ENCODE results near the gene GSAP.

GSAP gene

DNA sequence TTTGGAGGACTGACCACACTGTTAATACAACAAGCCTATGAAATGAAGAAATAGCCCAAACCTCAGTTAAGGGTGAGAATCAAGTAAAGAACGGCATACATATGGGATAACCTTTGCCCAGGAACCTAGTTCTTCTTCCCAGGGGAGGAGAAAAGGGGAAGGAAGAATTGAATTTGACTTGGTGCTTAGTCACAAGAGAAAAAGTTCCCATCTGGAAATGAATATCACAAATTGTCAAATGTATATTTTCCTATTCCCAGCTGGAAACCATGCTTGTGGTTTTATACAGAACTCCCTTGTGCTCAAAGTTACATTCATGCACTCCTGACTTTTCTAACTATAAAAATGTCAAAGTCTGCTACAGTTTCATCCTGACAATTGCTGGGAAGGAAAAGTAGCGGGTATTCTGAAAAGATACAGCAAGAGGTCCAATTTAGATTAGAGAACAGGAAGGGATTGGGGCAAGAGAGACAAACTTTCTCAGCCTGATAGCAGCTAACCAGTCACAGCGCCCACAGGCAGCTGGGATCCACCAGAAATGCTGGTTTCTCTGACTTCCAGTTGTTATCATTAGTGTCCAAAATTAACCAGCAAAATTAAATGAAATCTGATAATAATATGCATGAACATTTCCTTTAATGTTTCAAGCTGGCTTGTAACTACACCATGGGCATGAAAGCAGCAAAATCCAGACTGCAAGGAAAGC is 18.6 kb upstream of the GSAP start:
- DNase-seq (ENCODE audit: low spot score): no peak

DNA sequence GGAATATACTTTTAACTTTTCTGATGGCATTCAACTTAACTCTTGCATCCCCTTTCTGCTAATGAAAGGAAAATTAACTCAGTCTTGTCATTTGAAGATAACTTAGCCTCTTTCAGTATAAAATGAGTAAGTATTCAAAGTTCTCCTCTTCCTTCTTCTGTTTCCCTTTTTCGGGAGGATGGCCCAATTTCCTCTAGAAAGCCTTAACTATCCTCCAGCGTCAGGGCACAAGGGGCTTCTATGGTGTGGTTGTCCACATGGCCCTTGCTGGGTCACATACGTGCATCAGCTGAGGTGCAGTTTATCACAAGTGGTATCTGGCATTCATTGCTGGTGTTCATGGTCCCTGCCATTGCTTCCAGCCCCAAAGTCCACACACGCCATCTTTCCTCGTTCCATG is 17.8 kb upstream of the GSAP start:
- no peak for DNase-seq (ENCODE audit: low spot score)

DNA sequence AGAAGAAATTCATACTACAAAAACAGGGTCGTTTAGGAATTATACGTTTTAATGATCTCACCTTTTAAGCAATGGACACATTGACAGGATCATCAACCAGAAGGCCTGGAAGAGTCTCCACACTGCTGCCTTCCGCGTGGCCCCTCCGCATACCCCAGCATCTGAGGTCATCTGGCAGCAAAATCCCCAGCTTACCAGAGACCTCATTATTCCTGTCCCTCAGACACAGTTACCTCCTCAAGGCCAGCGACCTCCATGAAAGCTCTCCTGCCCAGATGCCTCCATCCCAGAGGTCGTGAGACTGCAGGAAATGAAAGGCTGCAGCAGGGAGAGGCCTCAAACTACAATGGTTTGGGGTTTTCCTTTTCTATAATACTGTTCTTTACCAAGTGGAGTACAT is 14.8 kb upstream of the GSAP start:
- no peak for DNase-seq (ENCODE audit: low spot score)

DNA sequence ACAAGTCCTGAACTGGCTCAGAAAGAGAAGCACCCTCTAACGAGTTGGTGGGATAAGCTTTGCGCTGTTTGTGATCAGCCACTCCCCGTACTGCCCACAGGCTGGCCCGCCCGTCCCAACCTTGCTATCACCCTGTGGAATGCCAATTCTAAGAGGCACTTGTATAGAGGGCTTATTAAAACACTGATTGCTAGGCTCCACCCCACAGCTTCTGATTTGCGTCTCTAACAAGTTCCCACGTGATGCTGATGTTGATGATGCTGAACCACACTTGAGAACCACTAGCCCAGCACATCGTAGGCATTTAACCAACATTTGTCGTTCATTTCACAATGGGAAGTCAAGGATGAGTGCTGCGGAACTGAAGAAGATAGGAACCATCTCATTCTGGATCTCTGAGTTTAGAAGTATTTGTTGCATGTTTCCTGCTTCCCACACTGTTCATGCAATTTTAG is 12.7 kb upstream of the GSAP start:
- DNase-seq (ENCODE audit: low spot score): peak; percentile 82

DNA sequence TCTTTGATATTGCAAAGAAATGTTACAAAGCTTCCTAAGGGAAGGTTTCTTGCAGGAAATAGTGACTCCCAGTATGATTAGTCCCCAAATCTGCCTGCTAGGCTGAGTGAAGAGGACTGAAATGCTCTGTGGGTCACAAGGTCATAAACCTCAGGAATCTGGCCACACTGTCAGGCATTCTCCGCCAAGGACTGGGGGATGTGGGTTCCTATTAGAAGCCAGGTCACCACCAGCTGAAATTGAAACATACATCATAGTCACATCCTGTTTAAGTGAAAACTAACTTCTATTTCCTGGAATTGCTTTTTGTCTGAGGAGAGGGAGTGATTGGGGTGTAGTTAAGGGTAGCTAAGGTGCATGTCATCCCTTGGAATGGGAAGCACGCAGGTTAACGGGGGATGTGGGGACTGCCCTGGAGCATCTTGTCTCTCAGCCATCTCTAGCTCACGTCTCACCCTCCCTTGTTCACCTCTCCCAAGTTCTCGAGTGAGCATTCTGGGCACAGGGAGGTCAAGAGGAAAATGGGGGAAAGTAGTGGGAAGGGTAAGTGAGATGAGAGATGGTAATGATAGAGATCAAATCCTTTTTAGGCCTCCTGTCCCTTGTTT is 12.0 kb upstream of the GSAP start:
- peak; percentile 67 for DNase-seq (ENCODE audit: low spot score)

DNA sequence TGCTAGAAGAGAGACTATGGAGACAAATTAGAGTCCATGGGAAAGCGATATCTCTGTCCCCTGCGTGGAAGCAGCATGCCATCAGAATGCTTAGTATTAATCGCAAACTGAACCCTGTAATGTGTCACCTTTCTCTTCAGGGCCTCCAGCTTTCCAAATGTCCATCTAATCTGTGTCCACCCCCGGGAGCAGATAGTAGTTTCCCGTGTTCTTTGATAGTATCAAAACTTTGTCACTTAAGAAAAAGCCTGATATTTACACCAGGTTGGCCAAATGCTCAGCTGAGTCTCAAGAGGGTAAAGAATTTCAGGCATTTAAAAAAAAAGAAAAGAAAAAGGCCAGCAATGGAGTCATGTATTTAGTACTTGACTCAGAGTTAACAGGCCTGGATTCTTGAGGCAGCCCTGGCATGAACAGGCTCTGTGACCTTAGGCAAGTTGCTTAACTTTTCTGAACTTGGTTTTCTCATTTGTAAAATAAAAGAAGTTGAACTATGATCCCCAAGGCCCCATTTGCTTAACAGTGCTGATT is 10.4 kb upstream of the GSAP start:
- no peak for DNase-seq (ENCODE audit: low spot score)

DNA sequence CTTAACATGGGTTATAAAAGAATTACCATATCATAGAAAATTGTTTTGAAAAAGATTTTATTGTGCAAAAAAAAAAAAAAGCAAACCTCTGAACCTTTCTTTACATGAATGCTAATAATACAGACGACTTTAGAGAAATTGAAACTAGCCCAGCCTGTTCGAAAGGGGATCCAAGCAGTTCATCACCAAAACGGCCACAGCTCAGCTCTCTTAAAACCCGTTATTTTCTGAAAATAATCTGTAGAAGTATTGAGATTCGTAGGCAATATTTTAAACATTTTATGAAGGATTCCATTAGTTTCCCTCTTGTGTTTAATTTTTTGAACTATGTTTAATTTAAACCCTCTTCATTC is 9.9 kb upstream of the GSAP start:
- no peak for DNase-seq (ENCODE audit: low spot score)

DNA sequence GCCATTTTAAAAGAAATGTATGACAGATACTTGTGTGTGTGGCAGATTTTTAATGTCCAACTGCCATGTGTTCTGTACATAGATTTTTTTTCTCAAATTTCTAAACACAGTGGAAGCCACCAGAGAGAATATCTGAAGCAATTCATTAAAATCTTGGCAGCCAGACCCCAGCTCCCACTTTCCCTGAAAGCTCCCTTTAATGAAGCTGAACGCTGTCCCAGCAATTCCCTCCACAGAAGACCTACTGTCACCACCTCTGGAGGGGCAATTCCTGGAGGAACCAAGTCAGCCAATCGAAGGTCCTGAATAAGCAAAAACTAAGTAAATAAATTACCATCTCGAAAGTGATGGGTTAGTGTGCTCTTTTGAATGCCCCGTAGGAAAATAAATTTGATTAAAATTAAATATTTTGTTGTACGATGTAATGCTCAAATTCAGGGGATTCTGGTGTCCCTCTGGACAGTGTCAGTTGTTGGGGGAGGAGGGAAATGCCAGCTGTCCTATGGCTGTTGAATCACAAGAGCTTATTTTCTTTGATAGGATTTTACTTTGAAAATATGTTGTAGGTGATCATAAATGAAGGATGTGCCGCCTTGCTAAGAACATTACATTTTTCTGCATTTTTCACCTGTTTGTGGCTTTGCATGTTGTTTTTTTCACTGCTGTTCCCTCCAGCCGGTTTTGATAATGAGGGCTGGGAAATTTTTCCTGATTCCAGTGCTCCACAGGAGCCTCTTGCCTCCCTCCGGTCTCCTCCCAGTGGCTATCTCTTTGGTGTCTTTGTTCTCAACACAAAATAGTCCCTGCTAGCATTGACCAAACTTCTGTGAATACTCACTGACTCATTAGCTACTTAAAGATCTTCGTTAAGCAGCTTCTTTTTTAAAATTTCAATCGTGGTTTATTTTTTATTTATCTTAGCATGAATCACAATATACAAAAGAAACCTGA is 9.2 kb upstream of the GSAP start:
- peak; percentile 91 for DNase-seq (ENCODE audit: low spot score)

DNA sequence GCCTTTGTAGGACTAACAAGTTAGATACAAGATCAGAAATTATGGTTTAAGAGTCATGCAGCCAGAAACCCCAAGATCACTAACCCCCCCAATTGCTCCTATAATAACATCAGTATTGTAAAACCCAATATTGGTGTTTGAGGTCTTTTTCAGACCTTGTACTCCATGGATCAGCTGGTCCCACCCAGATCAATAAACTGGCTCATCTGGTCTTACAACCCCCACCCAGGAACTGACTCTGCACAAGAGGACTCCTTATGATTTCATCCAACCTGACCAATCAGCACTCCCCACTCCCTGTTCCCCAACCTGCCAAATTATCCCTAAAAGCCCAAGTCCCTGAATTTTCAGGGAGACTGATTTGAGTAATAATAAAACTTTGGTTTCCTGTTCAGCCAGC is 6.4 kb upstream of the GSAP start:
- DNase-seq (ENCODE audit: low spot score): no peak

DNA sequence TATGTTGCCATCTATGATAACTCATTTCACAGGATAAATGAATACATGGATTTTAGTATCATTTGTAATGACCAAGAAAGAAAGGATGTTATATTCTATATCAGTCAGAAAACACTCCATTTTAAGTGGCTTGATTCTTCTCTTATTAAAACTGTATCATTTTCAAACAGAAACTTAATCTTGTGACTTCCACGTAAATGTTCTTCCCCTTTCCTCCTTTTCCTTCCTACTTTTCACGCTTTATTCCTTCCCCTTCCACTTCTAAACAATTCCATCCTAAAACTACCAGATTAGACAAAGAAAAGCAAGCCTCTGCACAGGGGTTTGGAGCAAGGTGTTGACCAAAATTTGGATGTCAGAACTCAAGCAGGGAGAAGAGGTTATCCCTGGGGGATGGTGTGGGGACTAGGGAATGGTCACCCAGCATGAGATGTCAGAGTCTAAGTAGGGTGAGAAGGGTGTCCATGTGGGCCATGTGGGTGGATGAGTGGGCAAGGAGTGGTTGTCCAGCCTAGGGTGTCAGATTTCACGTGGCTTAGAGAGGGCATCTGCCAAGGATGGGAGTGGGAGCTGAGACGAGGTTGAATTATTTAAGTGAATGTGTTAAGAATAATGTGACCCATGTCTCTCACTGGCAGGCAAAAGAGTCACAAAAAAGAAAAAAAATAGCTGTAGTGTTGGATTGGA is 5.0 kb upstream of the GSAP start:
- DNase-seq (ENCODE audit: low spot score): no peak

DNA sequence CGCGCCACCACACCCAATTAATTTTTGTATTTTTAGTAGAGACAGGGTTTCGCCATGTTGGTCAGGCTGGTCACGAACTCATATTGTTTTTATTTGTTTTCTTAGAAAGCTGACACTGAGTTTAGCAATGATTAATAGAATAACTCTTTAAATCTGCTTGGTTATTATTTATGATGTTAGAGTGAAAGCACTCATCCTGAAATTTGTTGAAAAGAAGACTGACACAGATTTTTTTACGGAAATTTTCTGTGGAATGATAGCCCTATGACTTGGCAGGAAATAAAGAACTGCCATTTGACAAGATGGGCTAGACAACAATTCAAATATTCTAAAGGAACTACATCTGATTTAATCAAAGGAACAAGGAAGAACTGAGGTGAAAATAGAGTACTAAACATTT is 4.3 kb upstream of the GSAP start:
- DNase-seq (ENCODE audit: low spot score): no peak

DNA sequence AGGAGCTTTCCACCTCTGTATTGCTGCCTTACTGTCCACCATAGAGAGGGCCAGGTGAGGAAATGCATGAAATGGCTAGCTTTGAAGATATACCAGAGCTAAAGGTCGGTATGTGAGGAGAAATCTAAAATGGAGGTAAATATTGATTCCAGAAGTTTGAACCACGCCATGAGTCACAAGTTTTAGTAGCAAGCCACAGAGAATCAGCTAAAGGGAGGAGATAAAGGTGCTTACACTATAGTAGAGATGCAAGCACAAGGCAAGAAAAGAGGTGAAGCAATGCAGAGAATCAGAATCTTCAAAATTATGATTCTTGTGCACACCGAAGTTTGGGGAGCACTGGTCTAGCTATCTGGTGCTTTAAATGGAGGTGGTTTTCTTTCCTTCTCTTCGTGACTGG is 3.0 kb upstream of the GSAP start:
- no peak for DNase-seq (ENCODE audit: low spot score)

DNA sequence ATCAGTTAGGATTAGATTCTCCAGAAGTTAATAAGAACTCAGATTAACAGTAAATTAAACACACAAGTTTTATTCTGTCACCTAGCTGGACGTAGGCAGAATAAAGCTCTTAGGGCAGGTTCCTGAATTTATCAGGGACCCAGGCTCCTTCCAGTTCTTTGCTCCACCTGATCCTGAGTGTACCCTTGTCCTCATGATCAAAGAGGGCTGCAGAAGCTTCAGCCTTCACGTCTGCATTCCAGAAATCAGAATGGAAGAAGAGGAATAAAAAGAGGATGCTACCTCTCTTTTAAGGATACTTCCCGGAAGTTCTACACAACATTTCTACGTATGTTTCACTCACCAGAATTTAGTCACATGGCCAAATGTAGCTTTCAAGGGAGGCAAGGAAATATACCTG is 1.7 kb upstream of the GSAP start:
- no peak for DNase-seq (ENCODE audit: low spot score)

DNA sequence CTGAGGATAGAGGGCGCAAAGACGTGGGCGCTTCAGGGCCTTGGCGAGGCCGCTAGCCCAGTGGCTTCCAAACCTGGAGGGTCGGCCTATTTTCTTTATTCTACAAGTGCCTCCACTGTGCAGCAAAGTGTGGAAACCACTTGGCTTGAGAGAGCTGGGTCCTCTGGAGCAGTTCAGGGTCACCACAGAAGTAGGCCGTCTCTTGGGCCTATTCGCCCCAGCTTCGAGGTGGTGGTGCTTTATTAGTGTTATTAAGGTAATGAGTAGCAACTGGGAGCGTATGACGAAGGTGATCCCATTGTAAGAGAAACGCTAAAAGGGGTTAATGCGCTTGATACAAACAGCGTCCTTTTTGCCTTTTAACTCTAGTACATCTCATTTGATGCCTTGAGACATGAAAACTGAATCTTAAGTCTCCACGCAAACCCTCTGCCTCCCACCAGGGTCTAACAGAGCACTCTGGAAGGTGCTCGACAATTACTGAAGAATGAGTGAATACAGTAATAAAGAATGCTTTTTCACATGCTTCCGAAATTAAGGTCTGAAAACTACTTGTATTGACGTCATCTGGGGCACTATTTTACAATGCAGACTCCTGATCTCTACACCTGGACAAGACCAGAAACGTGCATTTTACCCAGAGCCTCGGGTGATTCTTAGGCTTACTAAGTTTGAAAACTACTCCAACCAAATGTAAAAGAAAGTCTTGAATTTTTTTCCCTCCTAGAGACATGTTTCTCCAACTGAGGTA is 647 bp upstream of the GSAP start:
- peak; percentile 76 for DNase-seq (ENCODE audit: low spot score)

DNA sequence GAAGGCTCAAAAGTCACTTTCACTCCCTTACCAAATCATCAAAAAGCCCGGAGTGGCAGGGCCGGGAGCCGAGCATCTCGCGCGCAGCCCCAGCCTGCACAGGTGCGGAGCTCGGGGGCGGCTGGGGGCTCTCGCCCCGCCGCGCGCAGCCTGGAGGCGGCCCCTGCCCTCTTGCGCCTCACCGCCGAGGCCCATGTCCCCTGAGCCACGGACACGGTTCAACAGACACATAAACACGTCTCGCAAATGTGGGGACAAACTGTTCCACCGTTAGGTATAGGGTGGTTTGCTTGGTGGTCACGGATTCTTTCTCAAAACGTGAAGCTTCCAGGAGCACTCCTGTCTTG is 700 bp downstream of the GSAP start:
- DNase-seq (ENCODE audit: low spot score): peak; percentile 34

DNA sequence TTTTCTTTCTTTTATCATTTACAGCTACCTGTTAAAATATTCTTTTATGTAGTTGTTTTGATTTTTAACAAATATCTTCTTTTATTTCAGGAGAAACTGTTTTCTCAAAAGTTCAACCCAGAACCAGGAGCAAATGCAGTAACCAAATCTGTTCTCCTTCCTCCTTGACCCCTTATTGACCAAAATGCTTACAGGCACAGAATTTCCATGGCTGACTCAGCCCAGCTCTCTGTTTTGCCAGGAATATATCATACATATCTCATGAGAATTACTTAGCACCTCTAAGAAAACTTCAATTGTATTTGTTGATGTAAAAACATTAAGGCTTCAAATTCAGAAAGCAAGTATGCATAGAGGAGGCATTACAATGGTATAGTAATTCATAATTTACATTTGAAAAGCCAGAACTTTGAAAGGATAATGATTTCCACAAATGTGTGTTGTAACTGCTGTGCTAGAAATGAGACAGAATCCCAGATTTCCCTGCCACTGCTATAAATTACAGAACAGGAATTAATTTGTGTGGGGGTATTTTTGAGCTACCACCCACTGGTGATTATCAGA is 2.2 kb downstream of the GSAP start:
- no peak for DNase-seq (ENCODE audit: low spot score)

DNA sequence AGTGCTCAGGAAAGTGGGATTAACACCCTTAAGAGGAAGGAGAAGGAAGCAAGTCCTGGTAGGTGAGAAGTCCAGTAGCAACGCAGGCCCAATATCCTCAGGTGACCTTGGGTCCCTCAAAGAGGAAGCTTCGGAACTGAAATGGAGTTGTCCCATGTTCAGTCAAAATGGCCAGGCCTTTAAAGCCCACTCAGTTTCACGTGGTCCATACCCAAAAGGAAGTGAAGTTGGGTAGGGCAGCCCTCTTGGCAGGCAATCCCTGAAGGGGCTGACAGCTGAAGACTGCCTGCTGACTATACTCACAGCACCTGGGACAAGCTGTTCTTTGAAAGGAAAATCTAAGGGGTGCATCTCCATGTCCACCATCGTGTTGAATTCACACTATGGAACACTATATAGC is 3.0 kb downstream of the GSAP start:
- no peak for DNase-seq (ENCODE audit: low spot score)

DNA sequence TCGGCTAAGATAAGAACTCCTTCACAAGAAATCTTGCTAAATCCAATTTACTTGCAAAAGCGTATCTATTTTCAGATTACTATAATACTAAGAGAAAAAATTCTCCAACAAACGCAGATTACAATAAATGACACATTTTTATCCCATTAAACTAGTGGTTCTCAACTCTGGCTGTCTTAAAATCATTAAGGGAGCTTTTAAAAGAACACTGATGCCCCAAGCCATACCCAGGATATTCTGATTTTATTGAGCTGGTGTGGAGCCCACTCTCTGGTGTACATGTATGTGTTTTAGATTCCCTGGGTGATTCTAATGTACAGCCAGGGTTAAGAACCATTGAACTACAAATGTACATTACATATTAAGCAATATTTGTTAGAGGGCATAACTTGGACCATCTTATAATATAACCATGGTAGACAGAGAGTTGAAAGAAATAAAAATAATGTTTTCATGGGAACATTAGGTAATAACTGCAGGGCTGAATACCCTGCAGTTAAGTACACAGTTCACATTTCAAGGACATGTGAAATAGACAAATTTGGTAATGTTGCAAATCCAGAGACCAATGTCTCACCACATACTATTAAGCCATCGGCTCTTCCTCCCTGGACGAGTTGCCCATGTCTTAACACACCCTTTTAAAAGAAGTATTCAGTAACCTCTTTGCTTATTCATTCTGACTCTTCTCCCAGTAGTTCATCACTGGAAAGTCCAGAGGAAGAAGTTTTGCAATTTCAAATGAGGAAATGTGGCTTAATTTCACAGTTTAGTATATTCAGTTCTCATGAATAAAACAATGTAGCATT is 6.2 kb downstream of the GSAP start:
- DNase-seq (ENCODE audit: low spot score): no peak

DNA sequence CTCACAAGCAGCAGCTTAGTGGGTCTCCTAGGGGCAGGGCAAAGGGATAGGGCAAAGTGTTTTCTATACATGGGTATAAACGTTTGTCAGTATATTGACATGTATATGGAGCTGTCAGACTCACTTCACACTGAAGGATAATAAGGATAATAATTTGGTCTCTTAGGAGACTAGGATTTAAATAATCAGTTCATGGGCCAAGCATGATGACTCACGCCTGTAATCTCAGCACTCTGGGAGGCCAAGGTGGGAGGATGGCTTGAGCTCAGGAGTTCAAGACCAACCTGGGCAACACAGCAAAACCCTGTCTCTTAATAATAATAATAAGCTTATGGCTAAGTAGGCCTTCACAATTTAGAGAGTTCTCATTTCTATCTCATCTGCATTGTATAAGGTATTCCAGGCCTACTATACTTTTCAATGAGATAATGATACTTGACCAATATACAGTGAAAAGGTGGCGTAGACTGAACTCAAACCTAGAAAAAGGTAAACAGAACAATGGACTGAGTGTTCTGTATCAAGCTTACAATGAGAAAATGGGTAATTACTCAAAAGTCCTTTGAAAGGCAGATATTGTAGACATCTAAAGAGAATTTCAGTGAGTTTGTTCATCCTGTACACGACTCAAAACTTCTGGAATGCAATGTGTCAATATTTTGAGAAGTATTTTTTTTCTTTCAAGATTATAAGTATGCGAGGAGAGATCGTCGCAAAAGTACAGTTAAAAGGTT is 7.0 kb downstream of the GSAP start:
- DNase-seq (ENCODE audit: low spot score): peak; percentile 54

DNA sequence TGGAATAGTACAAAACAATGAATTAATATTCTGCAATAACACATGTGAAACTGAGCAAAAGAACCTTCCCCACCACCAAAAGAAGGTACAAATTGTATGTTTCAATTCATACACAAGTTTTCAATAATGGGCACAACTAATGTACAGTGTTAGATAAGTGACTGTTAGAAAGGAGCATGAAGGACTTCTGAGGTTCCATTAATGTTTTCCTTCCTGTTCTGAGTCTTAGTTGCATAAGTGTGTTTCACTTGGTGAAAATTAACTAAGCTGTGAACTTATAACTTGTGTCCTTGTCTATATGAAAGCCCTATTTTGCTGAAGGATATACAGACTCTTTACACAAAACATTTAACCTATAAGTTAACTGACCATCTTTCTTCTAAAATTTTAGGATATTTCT is 8.2 kb downstream of the GSAP start:
- DNase-seq (ENCODE audit: low spot score): no peak
